Activated CD4-positive, alpha-beta T cell treated with anti-CD3 and anti-CD28 coated beads, Interleukin-10, Interleukin-2, amounts not matched to agents 100 ng/mL and 50 ng/mL, durations not matched to agents 16 hours and 8 hours (primary cell): ENCODE measurements around the gene MATN1.

Experiments used
- DNase-seq: peaks from one replicate; pipeline ENCODE4 v3.0.0-alpha.2; 2020

MATN1 gene

DNA sequence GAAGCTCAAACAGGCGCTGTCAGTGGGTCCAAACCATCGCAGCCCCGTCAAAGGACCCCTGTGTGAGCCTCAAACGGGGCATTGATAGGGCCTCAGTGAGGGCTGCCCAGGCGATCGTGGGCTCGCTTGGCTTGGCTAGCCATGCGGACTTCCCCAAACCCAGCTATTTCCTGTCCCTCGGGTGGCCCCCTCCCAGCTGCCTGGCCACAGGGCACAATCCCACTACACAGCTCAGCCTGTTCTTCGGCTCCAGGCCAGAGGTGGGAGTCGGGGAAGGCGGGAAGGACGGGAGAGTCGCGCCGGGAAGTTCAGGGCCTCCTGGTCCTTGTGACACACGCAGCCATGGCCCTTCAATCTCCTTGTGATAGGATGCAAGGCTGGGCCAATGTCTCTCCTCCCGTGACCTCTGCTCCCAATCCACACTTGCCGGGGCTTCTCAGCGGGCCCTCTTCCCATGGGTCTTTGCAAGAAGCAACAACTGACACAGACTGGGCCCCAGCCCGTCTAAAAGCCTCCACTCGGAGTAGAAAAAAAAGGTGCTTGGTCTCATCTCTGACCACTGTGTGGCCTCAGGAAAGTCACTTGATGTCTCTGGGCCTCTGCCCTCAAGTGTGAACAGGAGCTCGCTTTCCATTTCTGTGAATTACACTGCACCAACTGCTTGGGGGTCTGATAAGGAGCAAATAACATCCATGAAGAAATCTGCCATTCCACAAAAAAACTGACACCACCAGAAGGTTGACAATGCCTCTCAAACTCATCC lies 7.1 kb upstream of the MATN1 start:
- DNase-seq: no peak

DNA sequence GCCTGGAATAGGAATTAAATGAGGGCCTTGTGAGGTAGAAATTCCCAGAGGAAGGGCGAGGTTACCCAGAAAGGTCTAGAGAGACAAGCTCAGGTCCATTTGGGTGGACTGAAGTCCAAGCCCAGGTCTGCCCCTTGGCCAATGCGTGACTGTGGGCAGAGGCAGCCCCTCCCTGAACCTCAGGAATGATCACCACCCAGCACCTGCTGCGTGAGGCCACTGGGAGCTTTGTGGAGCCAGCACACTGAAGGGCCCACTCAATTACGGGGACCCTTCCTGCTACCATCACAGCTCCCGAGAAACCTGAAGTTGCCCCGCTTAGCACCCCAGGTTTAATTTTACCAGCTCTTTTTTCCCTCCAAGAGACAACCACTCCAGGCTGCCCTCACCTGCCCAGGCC lies 6.5 kb upstream of the MATN1 start:
- no peak for DNase-seq

DNA sequence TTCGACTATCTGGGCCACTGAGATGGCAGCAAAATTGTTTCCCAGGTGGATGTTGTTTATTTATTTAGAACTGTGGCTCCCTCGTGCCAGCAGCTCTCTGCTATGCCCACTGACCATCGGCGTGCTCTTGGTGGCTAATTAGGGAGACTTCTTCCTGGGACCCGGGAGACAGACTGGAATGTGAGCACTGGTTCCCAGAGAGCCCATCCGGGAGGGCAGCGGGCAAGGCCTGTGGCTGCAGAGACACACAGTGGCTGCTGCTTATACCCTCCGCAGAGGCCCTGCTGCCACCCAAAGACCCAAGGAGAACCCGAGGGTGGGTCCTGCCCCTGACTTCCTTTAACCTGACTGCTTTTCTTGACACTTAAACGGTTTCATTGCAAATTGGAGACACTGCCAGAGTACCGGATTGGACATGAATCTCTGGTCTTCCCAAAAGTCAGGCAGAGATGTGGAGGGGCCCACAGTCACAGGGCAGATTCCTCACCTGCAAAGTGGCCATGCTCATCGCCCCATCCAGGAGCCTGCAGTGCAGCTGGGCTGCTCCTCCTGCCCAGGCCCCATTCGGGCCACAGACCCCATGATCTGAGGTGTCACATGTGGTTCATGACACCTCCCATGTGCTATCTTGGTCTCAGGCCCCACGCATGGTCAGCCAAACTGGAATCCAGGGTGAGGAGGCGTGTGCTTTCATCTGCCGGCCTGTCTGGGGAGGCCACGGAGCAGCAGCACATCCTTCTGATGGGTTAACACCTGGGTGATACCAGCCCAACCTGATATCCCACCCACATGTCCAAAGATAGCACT lies 5.7 kb upstream of the MATN1 start:
- no peak for DNase-seq

DNA sequence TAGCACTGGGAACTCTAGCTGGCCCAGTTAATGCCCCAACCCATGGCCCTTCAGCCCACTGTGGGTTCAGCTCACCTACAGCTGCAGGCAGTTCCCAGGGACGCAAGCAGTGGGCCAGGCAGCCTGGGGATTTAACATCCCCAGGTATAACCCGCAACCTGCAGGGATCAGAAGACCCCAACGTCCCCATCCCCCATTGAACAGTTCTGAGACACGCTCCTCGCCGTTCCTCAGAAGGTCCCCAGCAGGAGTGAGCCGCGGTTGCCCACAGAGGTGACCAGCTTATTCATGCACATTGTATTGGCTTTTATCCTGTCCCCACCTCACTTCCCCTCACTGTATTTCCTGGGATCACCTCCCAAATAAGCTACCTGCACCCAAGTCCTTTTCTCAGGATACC lies 5.0 kb upstream of the MATN1 start:
- no peak for DNase-seq

DNA sequence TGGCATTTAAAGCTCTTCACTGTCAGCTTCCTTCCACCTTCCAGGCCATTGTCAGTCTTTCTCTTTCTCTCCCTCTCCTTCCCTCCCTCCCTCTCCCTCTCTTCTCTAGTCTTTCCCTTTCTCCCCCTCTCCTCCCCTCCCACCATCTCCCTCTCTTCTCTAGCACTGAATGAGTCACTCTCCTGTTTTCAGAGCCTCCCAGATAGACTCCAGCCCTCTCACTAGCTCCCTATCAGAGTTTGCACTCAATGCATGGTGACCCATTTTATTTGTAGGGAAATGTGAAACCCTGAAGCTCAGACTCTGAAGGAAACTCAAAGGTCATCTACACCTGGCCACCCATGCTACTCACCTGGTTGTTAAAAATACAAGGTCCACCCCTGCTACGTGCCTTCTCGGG lies 4.4 kb upstream of the MATN1 start:
- DNase-seq: no peak

- DNase-seq: no peak
These were observed 3.6 kb upstream of the MATN1 start for GRCh38 chr1:30726773-30727684.

DNA sequence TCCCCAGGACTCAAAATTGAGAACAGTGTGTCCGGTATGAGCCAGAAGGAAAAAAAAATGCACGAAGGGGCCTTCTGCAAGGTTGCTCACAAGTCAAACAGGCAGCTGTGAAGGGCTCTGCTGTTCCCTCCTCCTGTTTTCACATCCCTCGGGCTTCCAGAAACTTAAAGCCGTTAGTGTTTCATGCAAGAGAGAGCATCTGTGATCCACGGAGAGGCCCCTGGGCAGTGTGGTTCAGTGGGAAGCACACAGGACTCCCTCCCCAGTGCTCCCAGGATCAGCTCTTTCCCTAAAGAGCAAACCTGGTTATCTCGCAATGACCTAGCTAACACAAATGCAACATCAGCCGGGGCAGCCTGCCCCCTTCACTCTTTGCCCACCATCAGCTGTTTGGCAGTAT lies 2.9 kb upstream of the MATN1 start:
- no peak for DNase-seq

DNA sequence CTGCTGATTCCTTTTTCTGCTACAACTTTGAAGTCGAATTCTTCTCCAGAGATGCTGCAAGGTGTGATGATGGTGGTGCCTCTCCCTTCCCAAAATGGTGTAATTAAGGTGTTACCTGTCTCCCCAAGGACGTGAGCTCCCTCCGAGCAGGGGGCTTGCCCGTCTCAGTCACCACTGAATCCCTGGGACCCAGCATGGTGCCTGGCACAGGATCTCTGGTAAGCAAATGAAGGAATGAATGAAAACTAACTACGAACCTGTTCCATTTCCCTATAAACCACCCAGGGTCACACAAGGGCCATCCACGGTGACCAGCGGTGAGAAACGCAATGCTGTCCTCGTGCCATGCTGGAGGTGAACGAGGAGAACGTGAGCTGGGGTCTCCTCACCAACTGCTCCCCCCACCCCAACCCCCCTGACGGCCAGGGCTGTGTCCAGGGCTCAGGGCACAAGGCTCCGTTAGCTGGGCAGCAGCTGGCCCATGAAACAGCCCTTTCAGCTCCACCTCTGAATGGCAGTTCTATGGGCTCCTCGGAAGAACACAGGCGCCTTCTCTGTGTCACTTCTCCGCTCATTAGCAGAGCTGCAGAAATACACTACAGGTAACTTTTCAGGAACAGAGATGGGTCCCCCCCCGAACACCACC lies 2.2 kb upstream of the MATN1 start:
- no peak for DNase-seq

GRCh38 chr1:30724655-30725421 lies 1.5 kb upstream of the MATN1 start:
- DNase-seq: no peak

DNA sequence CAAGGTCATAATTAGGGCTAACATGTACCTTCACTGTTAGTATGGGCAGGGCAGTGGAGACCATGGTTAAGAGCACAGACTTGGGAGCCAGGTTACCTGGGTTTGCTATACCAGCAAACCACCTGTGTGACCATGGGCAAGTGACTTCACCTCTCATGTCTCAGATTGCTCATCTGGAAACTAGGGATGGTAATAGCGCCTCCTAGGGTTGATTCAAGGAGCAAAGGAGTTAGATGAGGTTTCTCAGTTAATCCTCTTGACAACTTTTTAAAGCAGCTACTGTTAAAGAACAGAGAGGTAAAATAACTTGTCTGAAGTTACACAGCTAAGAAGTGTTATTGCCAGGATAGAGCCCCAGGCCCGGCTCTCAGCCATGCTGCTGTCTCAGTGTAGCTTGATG lies 790 bp upstream of the MATN1 start:
- DNase-seq: peak; percentile 26

GRCh38 chr1:30721812-30722537 lies 1.4 kb downstream of the MATN1 start:
- no peak for DNase-seq

DNA sequence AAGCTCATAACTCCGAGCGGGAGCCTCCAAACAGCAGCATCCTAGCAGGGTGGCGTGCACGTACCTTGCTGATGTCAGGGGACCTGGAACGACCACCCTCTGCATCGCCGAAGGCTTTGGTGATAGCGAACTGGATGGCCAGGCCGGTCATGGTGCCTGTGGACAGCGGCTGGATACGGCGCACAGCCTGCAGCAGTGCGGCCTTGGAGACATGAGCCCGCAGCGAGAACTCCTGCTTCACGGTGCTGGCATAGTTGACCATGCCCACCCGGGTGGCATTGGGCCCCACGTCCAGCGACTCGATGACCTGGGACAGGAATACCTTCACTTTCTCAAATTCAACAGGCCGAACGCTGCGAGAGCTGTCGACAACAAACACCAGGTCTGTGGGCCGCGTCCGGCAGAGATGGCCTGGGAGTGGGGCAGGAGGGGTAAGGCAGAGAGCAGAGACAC lies 2.0 kb downstream of the MATN1 start:
- no peak for DNase-seq

- DNase-seq: no peak
These were observed 2.8 kb downstream of the MATN1 start for GRCh38 chr1:30720271-30721223.

DNA sequence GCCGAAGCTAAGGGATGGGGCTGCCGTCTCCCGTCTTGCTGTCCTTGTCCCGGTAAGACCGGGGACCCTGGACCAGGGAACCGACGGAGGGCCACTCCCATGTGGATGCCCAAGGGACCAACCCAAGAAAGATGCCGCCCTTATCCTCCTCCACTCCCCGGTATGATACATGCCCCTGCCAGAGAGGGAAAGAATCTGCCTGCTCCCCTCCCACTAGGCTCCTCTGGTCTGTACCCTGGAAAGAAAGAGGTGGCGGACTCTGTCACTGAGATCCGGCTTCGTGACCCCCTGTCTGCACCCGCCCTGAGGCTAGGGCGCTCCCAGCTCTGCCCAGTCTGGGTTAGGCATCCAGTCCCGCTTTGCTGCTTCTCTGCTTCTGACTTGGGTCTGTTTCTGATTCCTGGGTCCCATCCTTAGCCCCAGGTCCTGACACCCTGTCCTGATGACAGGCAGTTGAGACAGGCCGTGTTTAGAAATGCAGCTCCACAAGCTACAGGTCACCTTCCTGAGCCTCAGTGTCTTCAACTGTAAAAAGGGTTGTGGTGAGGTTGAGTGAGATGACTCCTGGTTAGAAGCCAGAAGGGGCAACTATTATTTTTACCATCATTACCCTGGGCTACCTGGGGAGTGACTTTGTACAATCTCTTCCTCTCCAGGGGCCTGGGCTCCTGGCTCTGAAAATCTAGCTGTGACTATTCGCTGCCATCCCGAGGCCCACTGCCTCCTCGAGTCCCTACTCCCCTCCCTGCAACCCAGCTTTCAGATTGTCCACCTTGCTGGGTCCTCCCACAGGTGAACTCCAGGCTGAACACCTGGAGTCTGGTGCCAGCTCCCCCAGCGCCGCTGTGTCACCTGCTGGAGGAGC lies 3.7 kb downstream of the MATN1 start:
- DNase-seq: no peak

GRCh38 chr1:30718636-30719405 lies 4.6 kb downstream of the MATN1 start:
- peak; percentile 87 for DNase-seq

DNA sequence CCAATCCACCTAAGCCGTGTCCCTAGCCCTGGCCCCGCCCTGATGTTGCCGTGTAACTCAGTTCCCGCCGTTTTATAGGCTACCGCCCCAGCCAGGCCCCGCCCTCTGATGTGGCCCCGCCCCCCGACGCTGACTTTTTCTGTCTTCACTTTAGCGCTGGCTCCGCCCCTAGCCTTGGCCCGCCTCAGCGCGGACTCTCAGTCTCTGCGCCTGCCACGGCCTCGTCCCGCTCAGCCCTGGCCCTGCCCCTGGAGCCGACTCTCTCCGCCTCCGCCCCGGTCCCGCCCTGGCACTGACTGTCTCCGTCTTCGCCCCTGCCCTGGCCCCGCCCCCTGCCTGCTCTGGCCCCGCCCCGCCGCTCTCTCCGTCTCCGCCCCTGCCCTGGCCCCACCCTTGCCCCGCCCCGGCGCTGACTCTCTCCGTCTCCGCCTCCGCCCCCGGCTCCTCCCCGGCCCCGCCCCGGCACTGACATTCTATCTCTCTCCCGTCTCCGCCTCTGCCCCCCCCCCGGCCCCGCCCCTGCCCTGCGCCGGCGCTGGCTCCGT lies 5.2 kb downstream of the MATN1 start:
- peak; percentile 99 for DNase-seq

DNA sequence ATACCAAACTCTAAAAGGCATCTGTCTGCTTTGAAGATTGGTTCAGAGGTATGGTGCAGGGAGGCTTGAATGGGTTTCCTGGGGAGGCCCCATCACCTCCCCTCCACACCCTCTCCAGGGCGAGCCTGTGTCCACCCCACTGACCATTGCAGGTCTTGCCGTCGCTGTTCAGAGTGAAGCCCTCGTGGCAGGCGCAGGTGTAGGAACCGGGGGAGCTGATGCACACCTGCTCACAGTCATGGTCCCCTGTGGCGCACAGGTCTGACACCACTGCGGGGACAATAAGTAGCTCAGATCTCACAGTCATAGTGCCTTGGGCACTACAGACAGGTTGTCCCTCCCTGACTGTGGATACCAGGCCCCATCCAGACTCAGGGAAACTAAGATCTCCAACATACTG lies 6.7 kb downstream of the MATN1 start:
- no peak for DNase-seq

- no peak for DNase-seq
These were observed 7.5 kb downstream of the MATN1 start for GRCh38 chr1:30715886-30716285.
